KMS-11 (cell line): ENCODE measurements around the gene RETSAT.
"Not testable (repeated sequence)": the region's sequence is repeated elsewhere in the genome, so short reads cannot be mapped to it uniquely, and the experiment has no call there.

ENCODE experiments used
- H2AFZ ChIP-seq: fragments of 200-600 bp; sonication (generic); 2 replicates; pipeline ENCODE4 v1.6.1; 2016; ENCODE audit warnings: antibody characterized with exemption, mixed run types, low read depth
- H3K27ac ChIP-seq: fragments of 200-600 bp; sonication (generic); 2 replicates; pipeline ENCODE4 v1.6.1; 2016; ENCODE audit warnings: mild to moderate bottlenecking, mixed run types
- H3K27me3 ChIP-seq: fragments of 200-600 bp; sonication (generic); 2 replicates; pipeline ENCODE4 v1.6.1; 2017; ENCODE audit warnings: mild to moderate bottlenecking, low read depth, mixed run types, moderate library complexity; ENCODE audit not compliant: insufficient read depth
- H3K36me3 ChIP-seq: fragments of 200-600 bp; sonication (generic); 2 replicates; pipeline ENCODE4 v1.6.1; 2017; ENCODE audit warnings: mild to moderate bottlenecking, mixed run types; ENCODE audit not compliant: insufficient read depth
- H3K4me1 ChIP-seq: fragments of 200-600 bp; sonication (generic); 2 replicates; pipeline ENCODE4 v1.6.1; 2016; ENCODE audit warnings: mild to moderate bottlenecking, low read depth, mixed run types; ENCODE audit not compliant: poor library complexity, severe bottlenecking
- H3K4me2 ChIP-seq: fragments of 200-600 bp; sonication (generic); 2 replicates; pipeline ENCODE4 v1.7.0; 2016; ENCODE audit warnings: mild to moderate bottlenecking, mixed run types
- H3K4me3 ChIP-seq: fragments of 200-600 bp; sonication (generic); IDR thresholded peaks from 2 replicates; pipeline ENCODE4 v1.6.1; 2017; ENCODE audit warnings: low read depth, low read length, mixed read lengths; ENCODE audit not compliant: insufficient read depth
- H3K79me2 ChIP-seq: fragments of 200-600 bp; sonication (generic); 2 replicates; pipeline ENCODE4 v1.6.1; 2016; ENCODE audit warnings: low read depth, mixed run types; ENCODE audit not compliant: insufficient read depth
- H3K9ac ChIP-seq: fragments of 200-600 bp; sonication (generic); 2 replicates; pipeline ENCODE4 v1.6.1; 2016; ENCODE audit warnings: mild to moderate bottlenecking, mixed run types
- H4K20me1 ChIP-seq: fragments of 200-600 bp; sonication (generic); 2 replicates; pipeline ENCODE4 v1.6.1; 2016; ENCODE audit warnings: mild to moderate bottlenecking, mixed run types; ENCODE audit not compliant: insufficient read depth
- TF ChIP-seq, protein P1 (sequence below): fragments of 200-600 bp; sonication (generic); conservative IDR thresholded peaks from 2 replicates; pipeline ENCODE4 v1.6.1; 2017; ENCODE audit warnings: low read depth, mild to moderate bottlenecking, antibody characterized with exemption, low read length, moderate library complexity, mixed read lengths

RETSAT gene

DNA sequence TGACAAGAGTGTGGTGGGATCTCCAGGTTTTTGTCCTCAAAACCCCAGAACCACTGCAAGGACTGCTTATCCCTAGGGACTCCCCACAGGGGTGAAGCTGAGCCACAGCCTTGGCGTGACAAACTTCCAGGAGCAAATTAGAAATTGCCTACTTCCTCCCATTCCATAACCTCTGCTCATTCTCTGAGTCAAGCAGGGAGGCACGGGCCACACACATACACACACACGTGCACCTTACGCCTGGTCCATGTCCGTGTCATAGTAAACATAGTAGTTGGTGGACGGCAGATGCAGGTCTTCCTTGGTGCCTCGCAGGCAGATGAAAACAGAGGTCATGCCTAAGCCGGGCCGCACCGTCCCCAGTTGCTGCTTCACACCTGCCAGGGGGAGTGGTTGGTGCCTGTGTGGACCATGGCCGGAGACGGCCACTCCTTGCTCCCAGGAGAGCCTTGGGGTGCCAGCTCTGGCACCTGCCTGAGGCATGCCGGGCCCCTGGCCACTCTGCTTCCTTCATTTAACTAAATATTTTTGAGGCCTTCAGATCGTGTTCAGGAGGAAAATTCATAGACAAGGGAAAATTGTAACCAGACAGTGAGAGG is 9.9 kb downstream of the RETSAT start:
- Histone ChIP-seq H3K4me3 (no peak overlapping the region), H3K36me3 (no peaks in the 10 kb centered on the region)

DNA sequence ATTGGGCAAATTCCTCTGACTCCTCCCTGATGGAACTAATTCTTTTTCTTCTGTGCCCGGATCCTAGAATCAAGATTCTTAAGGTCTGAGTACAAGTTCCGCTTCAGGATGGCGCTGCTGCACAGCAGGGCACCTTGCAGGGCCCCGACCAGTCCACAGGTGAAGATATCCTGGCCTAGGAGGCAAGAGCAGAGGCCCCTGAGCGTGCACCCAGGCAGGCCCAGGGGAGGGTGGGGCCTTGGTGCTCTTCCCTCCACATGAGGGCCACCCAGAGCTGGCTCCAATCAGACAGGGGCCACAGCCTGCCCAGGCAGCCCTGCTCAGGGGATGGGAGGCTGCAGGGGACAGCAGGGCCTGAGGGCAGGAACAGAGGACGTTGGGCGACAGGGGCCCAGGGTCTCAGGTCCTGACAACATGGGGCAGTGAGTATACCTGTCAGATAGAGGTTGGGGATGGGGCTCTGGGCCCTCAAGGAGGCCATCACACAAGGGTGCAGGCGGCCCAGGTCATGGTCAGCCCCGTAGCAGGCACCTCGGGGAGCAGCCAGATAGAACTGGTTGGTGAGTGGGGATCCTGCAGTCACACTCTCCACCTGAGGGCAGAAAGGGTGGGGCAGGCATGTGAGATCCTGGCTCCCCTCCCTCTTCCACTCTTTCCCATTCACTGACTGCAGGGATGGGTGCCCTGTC is 11.0 kb downstream of the RETSAT start:
- H3K27ac ChIP-seq, H3K36me3 ChIP-seq, H3K4me3 ChIP-seq, H3K79me2 ChIP-seq, H4K20me1 ChIP-seq, H3K27me3 ChIP-seq, H3K9ac ChIP-seq, H3K4me1 ChIP-seq, H3K4me2 ChIP-seq, H2AFZ ChIP-seq: not testable (repeated sequence)

More for the DNA sequence above, 9.9 kb downstream of the RETSAT start:
- Histone ChIP-seq H4K20me1 (no peaks in the 10 kb centered on the region), H3K79me2 (no peaks in the 10 kb centered on the region), H2AFZ (no peak overlapping the region), H3K4me2 (no peak overlapping the region), H3K4me1 (no peaks in the 10 kb centered on the region), H3K27me3 (no peaks in the 10 kb centered on the region), H3K9ac (no peak overlapping the region), H3K27ac (no peak overlapping the region)
- TF ChIP-seq, protein P1, sequence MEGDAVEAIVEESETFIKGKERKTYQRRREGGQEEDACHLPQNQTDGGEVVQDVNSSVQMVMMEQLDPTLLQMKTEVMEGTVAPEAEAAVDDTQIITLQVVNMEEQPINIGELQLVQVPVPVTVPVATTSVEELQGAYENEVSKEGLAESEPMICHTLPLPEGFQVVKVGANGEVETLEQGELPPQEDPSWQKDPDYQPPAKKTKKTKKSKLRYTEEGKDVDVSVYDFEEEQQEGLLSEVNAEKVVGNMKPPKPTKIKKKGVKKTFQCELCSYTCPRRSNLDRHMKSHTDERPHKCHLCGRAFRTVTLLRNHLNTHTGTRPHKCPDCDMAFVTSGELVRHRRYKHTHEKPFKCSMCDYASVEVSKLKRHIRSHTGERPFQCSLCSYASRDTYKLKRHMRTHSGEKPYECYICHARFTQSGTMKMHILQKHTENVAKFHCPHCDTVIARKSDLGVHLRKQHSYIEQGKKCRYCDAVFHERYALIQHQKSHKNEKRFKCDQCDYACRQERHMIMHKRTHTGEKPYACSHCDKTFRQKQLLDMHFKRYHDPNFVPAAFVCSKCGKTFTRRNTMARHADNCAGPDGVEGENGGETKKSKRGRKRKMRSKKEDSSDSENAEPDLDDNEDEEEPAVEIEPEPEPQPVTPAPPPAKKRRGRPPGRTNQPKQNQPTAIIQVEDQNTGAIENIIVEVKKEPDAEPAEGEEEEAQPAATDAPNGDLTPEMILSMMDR = no peak

DNA sequence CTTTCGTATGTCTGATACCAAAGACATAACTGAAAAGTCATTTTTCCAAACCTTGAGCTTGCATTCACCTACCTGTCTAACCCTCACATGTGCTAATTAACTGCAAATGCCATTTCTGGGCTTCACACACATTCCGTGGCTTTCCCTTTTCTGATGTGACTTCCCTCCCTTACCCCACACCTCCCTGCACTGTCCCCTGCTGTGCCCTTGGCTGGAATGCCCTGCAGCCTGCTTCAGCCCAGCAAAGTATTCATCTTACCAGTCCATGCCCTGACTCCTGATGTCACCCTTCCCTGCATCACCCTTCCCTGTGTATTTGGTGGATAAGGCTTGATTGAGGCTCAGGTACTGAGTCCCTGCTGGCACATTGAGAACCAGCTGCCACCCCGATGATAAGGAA is 12.2 kb downstream of the RETSAT start:
- no peak overlapping the region for H2AFZ ChIP-seq
- no peaks in the 10 kb centered on the region for H3K4me1 ChIP-seq
- TF ChIP-seq, protein P1 = no peak
- H3K27ac ChIP-seq = no peak overlapping the region
- H3K36me3 ChIP-seq = no peaks in the 10 kb centered on the region
- H3K27me3 ChIP-seq = no peaks in the 10 kb centered on the region
- H3K4me3 ChIP-seq = no peak overlapping the region
- H3K79me2 ChIP-seq = no peaks in the 10 kb centered on the region
- H3K4me2 ChIP-seq = no peak overlapping the region
- no peak overlapping the region for H3K9ac ChIP-seq
- H4K20me1 ChIP-seq = no peaks in the 10 kb centered on the region

DNA sequence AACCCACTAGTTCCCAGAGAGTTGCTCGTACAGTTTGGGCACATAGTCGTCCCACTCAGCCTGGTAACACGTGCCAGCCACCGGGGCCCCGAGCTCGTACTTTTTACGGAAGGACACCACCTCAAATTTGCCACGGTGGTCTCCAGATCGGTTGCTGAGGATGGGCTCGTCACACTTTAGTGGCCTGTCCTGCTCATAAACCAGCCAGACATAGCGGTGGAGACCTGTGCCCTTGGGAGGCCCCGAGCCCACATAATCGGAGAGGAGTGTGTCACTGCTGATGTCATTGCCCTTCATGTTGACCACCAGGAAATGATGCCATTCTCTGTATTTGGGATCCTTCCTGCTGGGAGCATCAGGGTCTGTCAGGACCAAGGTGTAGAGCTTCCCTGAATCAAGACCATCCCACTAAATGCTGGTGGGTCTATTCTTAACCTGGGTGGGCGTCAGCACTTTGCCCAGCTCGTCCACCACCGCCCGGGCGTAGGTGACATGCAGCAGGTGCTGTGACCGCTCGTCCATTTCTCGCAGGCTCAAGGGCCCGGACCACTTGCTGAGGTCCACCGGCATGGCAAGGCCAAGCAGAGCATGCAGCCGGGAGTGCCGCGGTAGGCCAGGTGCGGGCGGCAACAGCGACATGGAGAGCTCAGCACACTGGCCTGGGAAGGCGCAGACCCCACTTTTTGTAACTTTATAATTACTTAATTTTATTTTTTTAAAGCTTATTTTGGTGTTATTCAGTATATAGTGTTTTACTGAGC is 12.9 kb downstream of the RETSAT start:
- no peaks in the 10 kb centered on the region for H3K4me1 ChIP-seq
- H3K9ac ChIP-seq = no peak overlapping the region
- H3K27me3 ChIP-seq = no peaks in the 10 kb centered on the region
- no peak overlapping the region for H3K4me3 ChIP-seq
- no peak overlapping the region for H3K27ac ChIP-seq
- H2AFZ ChIP-seq = no peak overlapping the region
- H4K20me1 ChIP-seq = no peaks in the 10 kb centered on the region
- no peak overlapping the region for H3K4me2 ChIP-seq
- no peaks in the 10 kb centered on the region for H3K79me2 ChIP-seq
- TF ChIP-seq, protein P1 = no peak
- no peaks in the 10 kb centered on the region for H3K36me3 ChIP-seq
